ENCODE results near the gene VPS4B. TPM values are rescaled to one million over a fixed set of nuclear protein-coding genes. Genes with fewer than 3 reads are reported as not detected.

The VPS4B gene
- total RNA-seq, 1 donor from 2014 or later, result 41.0 TPM

- no peak for DNase-seq
Measured at GRCh38 chr18:63430526-63430925, 8.2 kb upstream of the VPS4B start.

DNA sequence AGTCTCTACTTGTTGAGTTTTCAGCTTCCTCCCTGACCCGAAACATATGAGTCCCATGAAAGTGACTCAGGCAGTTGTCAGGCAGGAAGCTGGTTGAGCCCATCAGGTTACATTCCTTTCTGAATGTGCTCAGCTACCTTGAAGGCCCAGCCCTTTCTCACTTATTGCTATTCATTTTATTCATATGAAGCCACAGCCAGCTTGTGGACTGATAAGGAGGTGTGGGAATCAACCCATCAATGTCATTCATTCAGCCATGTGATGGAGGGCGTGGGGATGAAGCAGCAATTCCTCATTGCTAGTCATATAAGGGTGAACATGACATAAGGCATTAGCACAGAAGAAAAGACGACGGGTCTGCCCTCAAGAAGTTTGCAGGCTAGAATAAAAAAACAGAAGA lies 5.3 kb upstream of the VPS4B start:
- no peak for DNase-seq

GRCh38 chr18:63422864-63423304 lies 608 bp upstream of the VPS4B start:
- DNase-seq, result peak; percentile 87

- DNase-seq, result no peak
Measured at GRCh38 chr18:63421514-63421913, 762 bp downstream of the VPS4B start.

DNA sequence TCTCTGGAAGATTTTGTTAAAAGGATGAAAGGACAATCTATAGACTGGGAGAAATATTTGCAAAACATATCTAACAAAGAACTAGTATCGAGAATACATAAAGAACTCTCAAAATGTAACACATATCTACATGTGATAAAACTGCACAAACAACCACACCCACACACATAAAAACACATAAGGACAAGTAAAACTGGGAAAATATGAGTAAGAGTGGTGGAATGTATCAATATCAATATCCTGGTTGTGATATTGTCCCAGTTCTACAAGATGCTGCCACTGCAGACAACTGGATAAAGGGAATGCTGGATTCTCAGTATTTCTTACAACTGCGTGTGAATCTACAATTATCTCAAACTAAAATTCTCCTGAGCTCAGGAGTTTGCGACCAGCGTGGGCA lies 9.3 kb downstream of the VPS4B start:
- DNase-seq, result no peak

- DNase-seq, result no peak
Measured at GRCh38 chr18:63410792-63411191, 11.5 kb downstream of the VPS4B start.

GRCh38 chr18:63409301-63409700 lies 13.0 kb downstream of the VPS4B start:
- DNase-seq, result no peak

- no peak for DNase-seq
Measured at GRCh38 chr18:63407734-63408133, 14.5 kb downstream of the VPS4B start.

- no peak for DNase-seq
Measured at GRCh38 chr18:63405986-63406385, 16.3 kb downstream of the VPS4B start.

- DNase-seq, result no peak
Measured at GRCh38 chr18:63402246-63403162, 19.8 kb downstream of the VPS4B start.

- no peak for DNase-seq
Measured at GRCh38 chr18:63399300-63399699, 23.0 kb downstream of the VPS4B start.

- no peak for DNase-seq
Measured at GRCh38 chr18:63397349-63397748, 24.9 kb downstream of the VPS4B start.

GRCh38 chr18:63395503-63395902 lies 26.8 kb downstream of the VPS4B start:
- DNase-seq, result no peak

DNA sequence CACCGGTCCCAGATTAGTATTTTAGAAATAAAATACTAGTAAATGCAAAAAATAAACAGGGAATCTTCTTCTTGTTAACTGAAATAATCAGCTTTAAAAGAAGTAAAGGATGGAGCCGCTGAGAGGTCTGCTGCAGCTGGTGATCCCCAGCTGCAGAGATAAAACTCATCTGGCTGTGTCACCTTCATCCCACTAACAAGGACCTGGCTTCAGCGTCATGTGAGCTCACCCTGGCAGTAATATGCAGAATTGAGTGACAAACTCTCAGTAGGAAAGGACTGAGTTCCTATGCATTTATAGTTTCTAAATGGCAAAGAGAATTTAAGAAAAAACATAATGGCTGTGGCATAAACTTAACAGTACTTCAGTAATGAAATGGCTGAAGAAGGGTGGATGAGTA lies 27.3 kb downstream of the VPS4B start:
- no peak for DNase-seq

DNA sequence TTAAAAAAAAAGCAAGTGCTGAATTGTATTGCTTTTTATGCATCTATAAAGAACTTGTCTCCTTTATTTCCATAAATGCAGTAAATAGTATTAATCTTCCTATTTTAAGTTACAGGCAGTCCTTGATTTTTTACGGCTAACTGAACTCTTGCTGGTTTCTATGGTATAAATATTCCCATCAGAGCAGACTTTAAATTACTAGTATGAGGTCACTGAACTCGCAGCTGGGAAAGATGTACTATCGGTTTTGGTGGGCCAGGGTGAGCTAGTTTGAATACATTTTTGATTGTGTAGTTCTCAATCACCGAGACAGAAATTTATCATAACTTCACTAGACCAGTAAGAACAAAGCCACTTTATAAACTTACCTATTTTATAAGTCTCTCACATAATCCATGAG lies 34.4 kb downstream of the VPS4B start:
- no peak for DNase-seq

DNA sequence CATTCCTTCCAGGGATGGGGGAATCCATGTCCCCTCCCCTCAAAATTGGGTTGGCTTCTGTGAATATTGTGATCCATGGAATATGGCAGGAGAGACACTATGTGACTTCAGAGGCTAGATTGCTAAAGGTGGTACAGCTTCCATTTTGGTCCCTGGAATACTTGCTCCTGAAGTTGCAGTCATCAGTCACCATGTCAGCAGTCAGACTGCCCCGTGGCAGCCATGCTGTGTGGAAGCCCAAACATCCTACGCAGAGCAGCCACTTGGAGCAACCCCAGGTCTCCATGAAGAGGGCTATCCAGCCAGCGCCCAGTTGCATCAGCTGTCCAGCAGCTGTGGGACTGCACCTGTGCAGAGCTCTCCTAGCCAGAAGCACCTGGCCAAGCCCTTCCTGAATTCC lies 39.4 kb downstream of the VPS4B start:
- no peak for DNase-seq

DNA sequence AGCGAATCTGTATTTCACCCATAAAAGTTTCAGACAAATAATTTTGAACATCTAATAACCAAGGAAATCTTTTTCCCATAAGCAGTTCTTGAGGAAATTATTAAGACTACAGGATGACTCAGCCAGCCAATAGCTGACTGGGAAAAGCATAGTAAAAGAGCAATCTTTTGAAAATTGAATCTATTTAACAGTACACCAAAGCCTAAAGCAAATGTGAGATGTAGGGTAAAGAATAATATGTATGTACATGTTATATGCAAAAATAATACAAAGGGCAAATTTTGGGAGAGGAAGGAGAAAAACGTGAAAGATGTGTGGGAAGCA lies 42.7 kb downstream of the VPS4B start:
- no peak for DNase-seq

- no peak for DNase-seq
Measured at GRCh38 chr18:63378919-63379638, 43.2 kb downstream of the VPS4B start.

- DNase-seq, result no peak
Measured at GRCh38 chr18:63377275-63377980, 44.8 kb downstream of the VPS4B start.

- DNase-seq, result no peak
Measured at GRCh38 chr18:63376538-63376937, 45.7 kb downstream of the VPS4B start.

DNA sequence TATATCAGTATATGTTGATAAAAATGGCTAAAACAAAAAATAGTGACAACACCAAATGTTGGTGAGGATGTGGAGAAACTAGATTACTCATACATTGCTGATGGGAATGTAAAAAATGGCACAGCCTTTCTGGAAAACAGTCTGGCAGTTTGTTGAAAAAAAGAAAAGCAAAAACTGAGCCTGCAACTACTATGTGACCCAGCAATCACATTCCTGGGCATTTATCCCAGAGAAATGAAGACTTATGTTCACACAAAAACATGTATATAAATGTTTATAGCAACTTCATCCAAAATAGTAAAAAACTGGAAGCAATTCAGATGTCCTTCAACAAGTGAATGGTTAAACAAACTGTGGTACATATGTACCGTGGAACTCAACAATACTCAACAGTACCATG lies 47.7 kb downstream of the VPS4B start:
- DNase-seq, result no peak

DNA sequence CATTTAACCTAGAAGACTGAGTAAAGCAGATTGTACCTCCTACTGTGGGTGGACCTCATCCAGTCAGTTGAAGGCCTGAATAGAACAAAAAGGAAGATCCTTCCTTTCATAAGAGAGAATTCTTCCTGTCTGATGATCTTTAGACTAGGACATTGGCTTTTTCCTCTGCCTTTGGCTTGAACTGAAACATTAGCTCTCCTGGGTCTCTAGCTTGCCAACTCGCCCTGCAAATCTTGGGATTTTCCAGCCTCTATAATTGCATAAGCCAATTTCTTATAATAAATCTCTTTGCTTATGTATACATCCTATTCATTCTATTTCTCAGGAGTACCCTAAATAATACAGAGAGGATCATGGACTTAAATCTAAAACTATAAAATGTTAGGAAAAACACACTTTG lies 49.1 kb downstream of the VPS4B start:
- no peak for DNase-seq

GRCh38 chr18:63368611-63369010 lies 53.7 kb downstream of the VPS4B start:
- no peak for DNase-seq

Data from occipital lobe (tissue), 2 donors.